Measurements from ENCODE around the gene KCTD16.

The KCTD16 gene

DNA sequence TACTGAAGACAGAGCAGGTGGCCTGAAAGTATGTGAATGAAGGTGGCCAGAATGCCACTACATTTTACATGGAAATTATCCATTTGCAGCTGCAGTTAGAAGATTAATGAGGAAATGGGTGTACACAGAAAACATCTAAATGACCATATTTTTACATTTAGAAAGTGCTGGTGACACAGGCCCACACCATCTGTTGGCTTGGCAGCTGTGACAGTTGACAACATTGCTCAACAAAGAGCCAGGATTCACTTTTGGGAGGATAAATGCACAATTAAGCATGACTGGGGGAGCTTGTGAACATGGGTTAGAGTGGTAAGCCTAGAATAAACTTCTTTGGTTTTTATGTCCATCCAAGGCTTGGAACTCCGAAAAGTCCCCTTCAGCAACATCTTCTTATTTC is 360.5 kb downstream of the KCTD16 start:
- no peak overlapping the region for H3K27ac ChIP-seq
- TF ChIP-seq CTCF (IDR thresholded peaks at IDR 0.05) = no peak
- TF ChIP-seq ZFX (IDR thresholded peaks at IDR 0.05; ENCODE audit: borderline replicate concordance) = no peak
